A673 (cell line): Measurements from ENCODE around the gene DOCK4.

Experiments
- EZH2 ChIP-seq: fragments of 200-600 bp; sonication (generic); IDR thresholded peaks from 2 replicates; pipeline ENCODE4 v1.6.1; 2017; ENCODE audit warnings: borderline replicate concordance, low read depth, mild to moderate bottlenecking, mixed read lengths, antibody characterized with exemption, low read length; ENCODE audit not compliant: poor library complexity, severe bottlenecking
- TF ChIP-seq, protein P1 (sequence below): fragments of 300-800, 200-600 bp; sonication (generic); conservative IDR thresholded peaks from 2 replicates; pipeline ENCODE4 v1.5.1; 2017; ENCODE audit warnings: low read depth, mild to moderate bottlenecking, antibody characterized with exemption, low read length, moderate library complexity, mixed read lengths

GRCh38 chr7:112195717-112196116 is 10.5 kb downstream of the DOCK4 start:
- TF ChIP-seq, protein P1, sequence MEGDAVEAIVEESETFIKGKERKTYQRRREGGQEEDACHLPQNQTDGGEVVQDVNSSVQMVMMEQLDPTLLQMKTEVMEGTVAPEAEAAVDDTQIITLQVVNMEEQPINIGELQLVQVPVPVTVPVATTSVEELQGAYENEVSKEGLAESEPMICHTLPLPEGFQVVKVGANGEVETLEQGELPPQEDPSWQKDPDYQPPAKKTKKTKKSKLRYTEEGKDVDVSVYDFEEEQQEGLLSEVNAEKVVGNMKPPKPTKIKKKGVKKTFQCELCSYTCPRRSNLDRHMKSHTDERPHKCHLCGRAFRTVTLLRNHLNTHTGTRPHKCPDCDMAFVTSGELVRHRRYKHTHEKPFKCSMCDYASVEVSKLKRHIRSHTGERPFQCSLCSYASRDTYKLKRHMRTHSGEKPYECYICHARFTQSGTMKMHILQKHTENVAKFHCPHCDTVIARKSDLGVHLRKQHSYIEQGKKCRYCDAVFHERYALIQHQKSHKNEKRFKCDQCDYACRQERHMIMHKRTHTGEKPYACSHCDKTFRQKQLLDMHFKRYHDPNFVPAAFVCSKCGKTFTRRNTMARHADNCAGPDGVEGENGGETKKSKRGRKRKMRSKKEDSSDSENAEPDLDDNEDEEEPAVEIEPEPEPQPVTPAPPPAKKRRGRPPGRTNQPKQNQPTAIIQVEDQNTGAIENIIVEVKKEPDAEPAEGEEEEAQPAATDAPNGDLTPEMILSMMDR, result no peak
- no peak for TF ChIP-seq EZH2
